CD4-positive, alpha-beta T cell treated with Interleukin-15 for 1 hour (primary cell): ENCODE measurements around the gene GPR180.
"Not testable (repeated sequence)": the region's sequence is repeated elsewhere in the genome, so short reads cannot be mapped to it uniquely, and the experiment has no call there.

ENCODE experiments used
- DNase-seq: peaks from one replicate; pipeline ENCODE4 v3.0.0-alpha.2; 2020

GPR180 gene

GRCh38 chr13:94598281-94598680 is 3.4 kb upstream of the GPR180 start:
- no peak for DNase-seq

- no peak for DNase-seq
Measured at GRCh38 chr13:94599877-94600276, 1.8 kb upstream of the GPR180 start.

- no peak for DNase-seq
Measured at GRCh38 chr13:94602467-94602866, 810 bp downstream of the GPR180 start.

GRCh38 chr13:94607056-94607455 is 5.4 kb downstream of the GPR180 start:
- DNase-seq: no peak

GRCh38 chr13:94607939-94608338 is 6.3 kb downstream of the GPR180 start:
- no peak for DNase-seq

GRCh38 chr13:94608586-94608985 is 6.9 kb downstream of the GPR180 start:
- DNase-seq: no peak

- DNase-seq: no peak
Measured at GRCh38 chr13:94609196-94609595, 7.5 kb downstream of the GPR180 start.

- no peak for DNase-seq
Measured at GRCh38 chr13:94610475-94610874, 8.8 kb downstream of the GPR180 start.

GRCh38 chr13:94612050-94612449 is 10.4 kb downstream of the GPR180 start:
- DNase-seq: no peak

GRCh38 chr13:94613051-94613450 is 11.4 kb downstream of the GPR180 start:
- DNase-seq: no peak

GRCh38 chr13:94617389-94618000 is 15.8 kb downstream of the GPR180 start:
- no peak for DNase-seq

GRCh38 chr13:94620286-94620896 is 18.7 kb downstream of the GPR180 start:
- no peak for DNase-seq

GRCh38 chr13:94622344-94622743 is 20.7 kb downstream of the GPR180 start:
- DNase-seq: no peak

- DNase-seq: no peak
Measured at GRCh38 chr13:94623316-94623715, 21.7 kb downstream of the GPR180 start.

GRCh38 chr13:94630858-94631257 is 29.2 kb downstream of the GPR180 start:
- DNase-seq: no peak

GRCh38 chr13:94632226-94632980 is 30.7 kb downstream of the GPR180 start:
- DNase-seq: no peak

- DNase-seq: not testable (repeated sequence)
Measured at GRCh38 chr13:94636096-94636495, 34.4 kb downstream of the GPR180 start.

- DNase-seq: no peak
Measured at GRCh38 chr13:94636942-94637578, 35.4 kb downstream of the GPR180 start.

GRCh38 chr13:94637677-94638076 is 36.0 kb downstream of the GPR180 start:
- not testable (repeated sequence) for DNase-seq

GRCh38 chr13:94640721-94641120 is 39.1 kb downstream of the GPR180 start:
- no peak for DNase-seq

GRCh38 chr13:94641409-94641941 is 39.8 kb downstream of the GPR180 start:
- DNase-seq: no peak

- DNase-seq: no peak
Measured at GRCh38 chr13:94646904-94647303, 45.2 kb downstream of the GPR180 start.

- no peak for DNase-seq
Measured at GRCh38 chr13:94656176-94656575, 54.5 kb downstream of the GPR180 start.
